Suppressor macrophage (primary cell): ENCODE data around the gene EFCC1.
A peak's percentile ranks its signal among the peaks of the same experiment; 100 is the strongest.

Experiments used
- DNase-seq, 4 experiments: peaks; one replicate each; pipeline ENCODE4 v3.0.0-alpha.2; 2020 to 2022

EFCC1 gene

DNA sequence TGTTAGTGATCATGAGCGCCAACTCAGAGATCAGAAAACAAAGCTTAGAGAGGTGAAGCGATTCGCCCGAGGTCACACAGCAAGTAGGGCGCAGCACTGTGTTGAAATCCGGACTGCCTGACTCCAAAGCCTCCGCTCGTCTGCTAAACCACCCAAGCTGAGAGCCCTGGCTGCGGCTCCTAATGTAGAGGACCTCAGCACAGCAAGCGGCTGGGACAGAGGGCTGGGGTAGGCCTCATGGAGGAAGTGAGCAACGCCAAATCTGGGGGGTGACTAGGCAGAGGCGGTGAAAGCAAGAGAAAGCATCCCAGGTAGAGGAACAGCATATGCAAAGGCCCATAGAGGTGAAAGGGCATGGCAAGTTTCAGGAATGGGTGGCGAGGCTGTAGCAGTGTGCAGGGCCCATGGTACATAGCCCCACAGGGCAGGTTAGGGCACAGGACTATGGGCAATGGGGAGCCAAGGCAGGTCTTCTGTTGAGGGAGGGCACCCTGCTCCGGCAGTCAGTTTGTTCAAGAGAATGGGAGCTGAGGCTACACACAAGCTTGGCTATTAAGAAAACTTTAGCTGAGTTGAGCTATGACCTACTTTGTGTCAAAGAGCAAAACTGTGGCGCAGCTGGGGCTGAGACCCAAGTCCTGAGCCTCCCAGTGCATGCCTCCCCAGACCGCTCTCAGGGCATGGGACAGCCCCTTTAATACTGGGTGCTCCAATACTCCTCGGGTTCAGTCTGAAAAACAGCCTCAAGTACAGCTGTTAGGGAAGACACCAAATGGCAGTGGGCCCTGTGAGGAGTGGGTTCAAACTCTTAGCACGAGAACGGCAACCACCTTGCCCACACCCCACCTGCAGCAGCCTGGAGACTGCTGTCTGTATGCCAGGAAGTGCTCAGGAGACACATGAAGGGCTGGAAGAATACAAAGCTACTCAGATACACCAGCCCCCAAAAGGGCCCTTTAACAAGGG lies 6.2 kb upstream of the EFCC1 start:
- DNase-seq, result no peak

DNA sequence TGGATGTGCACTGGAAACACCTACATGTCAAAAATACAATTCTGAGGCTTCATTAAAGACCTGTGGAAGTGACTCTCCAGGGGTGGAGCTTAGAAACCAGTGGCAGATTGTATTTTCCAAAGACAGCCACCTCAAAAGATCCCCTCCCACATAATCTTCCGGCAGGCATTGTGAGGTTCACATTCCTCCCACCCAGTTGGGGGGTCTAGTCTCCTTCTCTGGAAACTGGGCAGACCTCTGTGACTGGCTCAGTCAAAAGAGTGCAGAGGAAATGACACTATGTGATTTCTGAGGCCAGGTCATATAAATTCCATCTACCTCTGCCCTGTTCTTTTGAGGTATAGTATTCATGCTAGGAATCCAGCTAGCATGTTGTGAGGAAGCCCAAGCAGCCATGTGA lies 5.4 kb upstream of the EFCC1 start:
- DNase-seq, result no peak

DNA sequence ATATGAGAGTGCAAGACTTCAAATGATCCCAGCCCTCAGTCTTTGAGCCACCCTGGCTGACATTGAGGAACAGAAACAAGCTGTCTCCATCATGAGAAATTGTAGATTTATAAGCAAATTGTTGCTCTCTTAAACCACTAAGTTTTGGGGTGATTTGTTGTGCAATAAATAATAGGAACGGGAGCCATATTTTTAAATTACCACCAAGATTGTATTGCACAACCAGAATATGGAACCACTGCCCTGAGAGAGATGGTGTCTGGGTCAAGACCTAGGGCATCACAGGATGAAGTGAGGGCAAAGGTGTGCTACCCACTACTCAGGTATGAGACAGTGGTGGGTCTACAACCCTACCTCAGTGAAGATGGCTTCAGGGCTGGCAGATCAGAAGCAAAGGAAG lies 4.9 kb upstream of the EFCC1 start:
- peak in 3 of 4 experiments; percentile 29 to 46 (median 33) for DNase-seq

DNA sequence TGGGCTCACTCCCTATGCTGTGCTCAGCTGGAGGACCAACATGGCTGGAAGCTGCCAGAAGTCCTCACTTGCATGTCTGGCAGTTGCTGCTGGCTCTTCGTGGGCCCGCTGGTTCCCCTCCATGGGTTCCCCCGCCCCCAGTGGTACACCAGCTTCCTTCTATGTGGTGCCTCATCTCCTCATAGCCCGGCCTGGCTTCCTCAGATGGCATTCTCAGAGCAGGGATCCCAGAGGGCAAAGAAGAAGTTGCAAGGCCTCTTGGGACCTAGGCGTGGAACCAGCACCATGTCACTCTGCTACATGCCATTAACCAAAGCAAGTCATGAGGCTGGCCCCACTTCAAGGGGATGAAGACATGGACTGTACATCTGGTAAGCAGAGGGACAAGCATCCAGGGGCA lies 4.4 kb upstream of the EFCC1 start:
- DNase-seq, result peak; percentile 62 to 76 (median 69)

DNA sequence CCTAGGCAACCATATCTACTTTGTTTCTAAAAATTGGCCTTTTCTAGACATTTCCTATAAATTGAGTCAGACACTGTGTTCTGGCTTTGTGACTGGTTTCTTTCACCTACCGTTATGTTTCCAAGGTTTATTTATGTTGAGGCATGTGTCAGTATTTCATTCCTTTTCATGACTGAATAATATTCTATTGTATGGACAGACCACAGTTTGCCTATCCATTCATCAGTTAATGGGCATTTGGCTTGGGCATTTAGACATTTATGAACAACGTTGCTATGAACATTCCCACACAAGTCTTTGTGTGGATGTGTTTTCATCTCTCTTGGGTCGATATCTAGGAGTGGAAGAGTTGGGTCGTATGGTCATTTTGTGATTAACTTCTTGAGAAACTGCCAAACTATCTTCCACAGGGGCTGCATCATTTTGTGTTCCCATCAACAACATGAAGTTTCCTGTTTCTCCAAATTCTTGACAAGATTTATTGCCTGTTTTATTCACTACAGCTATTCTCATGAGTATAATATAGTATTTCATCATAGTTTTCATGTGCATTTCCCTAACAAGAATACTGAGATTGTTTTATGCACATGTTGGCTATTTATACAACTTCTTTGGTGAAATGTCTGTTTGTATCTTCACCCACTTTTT lies 3.5 kb upstream of the EFCC1 start:
- no peak for DNase-seq

DNA sequence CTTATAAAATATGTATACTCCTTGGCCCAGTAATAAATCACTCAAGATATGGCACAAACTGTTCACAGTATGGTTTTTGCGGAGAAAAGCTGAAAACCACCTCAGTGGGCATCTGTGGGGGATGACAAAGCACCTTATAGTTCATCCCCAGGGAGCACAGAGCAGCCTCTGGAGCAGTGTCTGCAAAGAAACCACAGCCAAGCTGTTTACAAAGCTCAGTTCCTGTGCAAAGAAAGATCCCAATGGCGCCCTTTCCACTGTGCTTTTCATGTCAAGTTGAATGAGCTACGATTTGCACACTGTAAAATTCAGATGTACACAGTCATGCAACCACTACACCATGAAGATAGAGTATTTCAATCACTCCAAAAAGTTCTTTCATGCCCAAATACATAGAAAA lies 2.5 kb upstream of the EFCC1 start:
- no peak for DNase-seq

DNA sequence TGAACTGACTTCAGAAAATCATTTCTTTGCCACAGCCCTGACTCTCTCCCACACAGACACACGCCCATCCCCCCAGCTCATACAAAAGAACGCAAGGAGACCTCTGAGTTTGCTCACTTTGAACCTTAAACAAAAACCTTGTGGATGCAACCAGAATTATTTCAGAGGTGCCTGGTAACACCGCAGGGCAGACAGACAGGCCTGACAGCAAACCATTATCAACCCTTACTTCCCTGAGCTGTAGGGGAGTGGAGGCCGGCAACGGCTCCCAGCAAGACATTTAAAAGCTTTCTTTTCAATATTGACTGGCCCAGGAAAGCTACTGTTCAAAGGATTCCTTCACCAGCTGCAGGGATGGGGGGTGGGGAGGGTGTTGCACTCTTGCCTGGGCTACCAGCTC lies 2.0 kb upstream of the EFCC1 start:
- no peak for DNase-seq

DNA sequence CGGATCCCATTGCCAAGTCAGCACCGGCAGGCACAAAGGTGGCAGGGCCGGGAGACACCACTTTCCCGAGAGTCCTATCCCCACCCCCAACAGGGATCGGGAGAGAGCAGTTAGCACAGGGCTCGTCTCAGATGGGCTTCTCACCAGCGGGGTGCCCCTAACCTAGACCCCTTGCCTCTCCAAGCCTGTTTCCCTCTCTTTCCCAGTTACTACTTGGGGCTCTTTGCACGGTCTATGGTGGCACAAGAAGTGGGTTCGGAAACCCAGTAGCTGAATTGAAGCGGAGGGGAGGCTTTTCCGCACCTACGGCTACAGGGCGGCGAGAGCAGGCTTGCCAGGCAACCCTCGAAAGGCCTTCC lies 383 bp upstream of the EFCC1 start:
- no peak for DNase-seq

DNA sequence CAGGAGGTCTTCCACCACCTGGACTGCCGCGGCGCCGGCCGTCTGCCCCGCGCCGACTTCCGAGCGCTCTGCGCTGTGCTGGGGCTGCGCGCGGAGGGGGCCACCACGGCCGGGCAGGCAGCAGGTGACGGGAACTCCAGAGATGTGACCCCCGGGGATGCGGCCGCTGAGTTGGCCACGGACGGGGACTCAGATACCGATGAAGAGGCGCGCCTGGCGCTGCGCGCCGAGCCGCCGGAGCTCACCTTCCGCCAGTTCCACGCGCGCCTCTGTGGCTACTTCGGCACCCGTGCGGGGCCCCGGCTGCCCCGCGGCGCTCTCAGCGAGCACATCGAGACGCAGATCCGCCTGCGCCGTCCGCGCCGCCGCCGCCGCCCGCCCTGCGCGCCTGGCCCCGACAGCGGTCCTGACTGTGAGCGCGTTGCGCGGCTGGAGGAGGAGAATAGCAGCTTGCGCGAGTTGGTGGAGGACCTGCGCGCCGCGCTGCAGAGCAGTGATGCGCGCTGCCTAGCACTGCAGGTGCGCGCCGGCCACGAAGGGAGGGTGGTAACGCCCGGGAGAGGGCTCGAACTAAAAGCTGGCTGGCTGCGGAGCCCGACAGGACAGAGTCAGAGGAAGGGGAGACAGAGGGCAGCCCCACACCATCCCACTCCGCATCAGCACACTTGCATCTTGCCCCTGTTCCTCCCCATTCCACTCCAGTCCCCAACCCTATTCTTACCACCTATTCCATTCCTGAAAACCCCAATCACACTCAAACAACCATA lies 885 bp downstream of the EFCC1 start:
- peak in 1 of 4 experiments; percentile 40 for DNase-seq

DNA sequence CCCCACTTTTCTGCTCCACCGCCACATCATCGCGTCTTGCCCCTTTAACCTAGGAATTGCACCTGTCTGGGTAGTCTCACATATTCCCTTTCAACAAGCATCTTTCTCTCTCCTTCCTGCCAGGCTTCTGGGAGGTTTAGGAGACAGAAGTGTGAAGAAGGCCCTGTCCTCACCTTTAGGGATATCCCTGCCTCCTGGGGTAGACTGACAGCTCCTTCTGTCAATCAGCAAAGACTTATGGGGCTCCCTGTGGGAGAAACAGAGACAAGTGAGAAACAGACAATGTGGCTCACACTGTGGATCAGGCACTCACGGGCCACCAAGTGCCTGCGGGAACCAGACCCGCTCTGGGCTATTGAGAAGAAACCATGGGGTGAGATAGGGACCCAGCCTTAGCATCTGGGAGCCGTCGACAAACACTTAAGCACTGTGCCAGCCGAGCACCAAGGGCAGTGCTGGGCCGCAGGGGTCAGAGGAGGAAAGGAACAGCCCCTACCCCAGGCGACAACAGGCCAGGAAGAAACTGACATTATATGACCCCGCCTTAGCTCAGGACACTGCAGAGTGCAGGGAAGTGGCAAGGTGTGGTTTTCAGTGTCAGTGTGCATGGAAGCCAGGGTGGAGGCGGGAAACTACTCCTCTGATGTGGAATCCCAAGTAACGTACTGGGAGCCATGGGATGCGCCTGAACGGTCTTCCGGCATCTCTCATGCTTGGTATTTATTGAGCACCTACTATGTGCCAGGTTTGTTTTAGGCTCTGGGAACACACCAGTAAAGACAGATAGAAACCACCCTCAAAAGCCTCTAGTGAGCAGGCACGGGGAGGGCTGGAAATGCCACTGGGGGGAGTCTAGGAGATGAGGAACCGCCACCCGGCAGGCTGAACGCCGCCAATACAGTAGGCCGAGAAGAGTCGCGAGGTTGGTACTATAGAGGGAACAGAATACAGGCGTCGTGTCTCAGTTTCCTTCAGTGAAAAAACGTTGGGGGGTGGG lies 1.8 kb downstream of the EFCC1 start:
- DNase-seq, result no peak

DNA sequence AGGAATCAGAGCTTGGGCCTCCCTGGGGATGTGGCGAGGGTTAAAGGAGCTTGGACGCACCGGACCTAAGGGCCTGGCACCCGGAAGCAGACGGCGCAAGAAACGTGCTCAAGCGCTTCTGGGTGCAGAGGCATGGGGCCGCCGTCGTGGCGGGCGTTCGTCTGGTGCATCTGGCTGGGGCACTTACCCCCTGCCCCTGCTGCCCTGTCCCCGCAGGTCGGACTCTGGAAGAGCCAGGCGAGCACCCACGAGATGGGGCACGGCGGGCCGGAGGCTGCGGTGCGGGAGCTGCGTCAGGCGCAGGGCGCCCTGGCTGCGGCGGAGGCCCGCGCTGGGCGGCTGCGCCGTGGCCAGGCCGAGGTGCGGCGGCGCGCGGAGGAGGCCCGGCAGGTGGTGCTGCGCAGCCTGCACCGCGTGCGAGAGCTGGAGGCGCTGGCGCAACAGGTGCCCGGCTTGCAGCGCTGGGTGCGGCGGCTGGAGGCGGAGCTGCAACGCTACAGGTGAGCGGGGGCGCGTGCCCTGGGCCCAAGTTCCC lies 2.5 kb downstream of the EFCC1 start:
- DNase-seq, result no peak

DNA sequence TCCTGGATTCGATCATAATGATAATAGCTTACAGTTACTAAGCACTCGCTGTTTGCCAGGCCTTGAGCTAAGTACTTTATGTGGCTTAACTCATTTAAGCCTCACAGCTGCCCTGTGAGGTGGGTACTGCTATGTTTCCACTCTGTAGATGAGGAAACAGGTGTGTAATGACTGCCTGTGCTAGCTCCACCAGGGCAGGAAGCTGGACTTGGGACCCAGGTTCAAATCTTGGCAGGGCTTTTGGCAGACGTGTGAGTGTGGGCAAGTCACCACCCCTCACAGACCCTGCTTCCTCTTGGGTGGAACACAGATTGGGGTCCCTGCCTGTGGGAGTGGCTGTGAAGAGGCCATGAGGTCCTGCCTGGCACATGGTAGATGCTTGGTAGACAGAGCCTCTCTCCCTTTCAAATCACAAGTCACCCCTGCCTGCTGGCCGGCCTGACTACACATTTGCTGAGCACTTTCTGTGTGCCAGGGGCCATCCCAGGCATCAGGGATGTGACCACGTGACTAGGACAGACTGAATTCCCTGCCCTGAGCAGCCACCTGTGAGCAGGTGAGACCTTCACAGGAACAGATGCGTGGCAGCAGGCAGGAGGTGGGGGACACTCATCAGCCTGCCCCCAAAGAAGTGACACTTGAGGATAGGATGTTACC lies 3.7 kb downstream of the EFCC1 start:
- no peak for DNase-seq

DNA sequence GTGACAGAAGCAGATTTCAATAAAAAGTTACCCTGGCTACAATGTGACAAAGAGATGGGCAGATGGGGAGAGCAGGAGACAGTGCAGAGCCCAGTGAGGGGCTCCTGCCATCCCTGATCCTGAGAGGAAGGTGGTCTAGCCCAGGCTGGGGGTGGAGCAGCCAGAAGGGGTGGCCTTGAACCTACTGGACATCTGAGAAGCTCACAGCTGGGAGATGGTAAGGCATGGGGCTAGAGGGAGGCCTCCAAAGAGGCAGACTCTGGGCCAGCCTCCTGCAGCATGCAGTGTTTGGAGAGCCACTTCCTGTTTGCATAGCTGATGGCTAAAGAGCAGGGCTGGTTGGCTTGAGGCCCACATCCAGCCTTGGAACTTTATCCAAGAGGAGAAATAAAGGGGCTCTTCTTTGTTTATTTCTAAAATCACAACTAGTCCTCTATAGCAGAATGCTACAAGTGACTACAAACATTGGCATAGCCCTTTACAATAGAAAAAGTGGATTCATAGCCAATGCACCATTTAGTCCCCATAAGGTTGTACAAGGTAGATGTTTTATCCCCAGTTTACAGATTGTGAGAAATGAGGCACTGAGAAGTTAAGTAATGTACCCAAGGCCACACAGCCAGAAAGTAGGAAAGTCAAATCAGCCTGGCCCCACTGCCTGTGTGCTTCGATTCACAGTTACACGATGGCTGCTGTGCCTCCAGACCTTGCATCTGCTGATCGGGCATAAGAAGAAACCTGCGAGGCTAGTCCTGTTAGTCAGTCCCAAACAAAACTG lies 4.6 kb downstream of the EFCC1 start:
- peak in 1 of 4 experiments; percentile 31 for DNase-seq

DNA sequence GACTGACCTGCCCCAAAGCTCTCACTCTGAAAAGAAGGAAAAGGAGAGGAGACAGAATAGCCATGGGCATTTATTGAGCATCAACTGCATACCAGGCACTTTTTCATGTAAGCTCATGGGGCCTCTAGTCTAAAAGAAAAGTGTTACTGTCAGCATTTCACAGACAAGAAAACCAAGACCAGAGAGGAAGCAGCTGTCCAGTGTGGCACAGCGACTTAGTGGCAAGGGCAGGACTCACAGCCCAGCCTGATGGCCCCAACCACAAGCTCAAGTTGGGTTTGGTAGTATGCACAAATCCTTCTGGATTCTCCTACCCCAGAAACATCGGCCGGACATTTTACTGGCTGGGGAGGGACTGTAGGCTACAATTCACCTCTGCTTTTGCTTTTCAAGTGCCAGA lies 5.8 kb downstream of the EFCC1 start:
- no peak for DNase-seq

DNA sequence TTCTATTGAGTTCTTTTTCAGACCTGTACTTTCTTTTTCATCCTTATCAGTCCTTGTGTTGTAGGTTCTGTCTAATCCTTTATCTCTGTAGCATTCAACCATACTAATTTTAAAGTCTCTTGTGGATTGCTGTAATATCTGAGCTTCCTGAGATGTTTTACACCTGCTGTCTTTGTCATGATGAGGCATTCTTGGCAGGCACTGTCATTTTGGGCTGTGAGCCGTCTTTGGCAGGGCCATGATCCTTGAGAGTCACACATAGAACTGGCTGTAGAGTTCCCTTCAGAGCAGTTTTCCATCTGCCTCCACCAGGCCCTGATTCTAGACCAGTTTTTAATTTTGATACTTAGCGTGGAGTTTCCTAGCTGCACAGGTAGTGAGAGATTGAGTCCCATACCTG lies 6.7 kb downstream of the EFCC1 start:
- DNase-seq, result no peak

DNA sequence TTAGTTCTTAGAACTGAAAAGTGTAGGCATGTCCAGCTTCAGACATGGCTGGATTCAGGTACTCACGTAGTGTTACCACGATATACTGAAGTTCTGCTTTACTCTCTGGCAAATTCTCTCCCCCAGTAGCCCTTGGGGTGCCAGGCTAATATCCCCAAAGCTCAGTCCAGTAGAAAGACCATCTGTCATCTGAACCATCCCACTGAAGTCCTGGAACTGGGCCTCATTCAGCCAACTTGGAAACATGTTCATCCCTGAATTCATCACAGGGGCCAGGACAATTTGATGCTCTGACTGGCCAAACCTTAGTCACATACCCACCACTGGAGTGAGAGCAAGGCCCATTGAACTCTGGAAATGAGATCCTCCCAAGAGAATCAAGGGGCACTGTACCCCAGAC lies 8.2 kb downstream of the EFCC1 start:
- no peak for DNase-seq

DNA sequence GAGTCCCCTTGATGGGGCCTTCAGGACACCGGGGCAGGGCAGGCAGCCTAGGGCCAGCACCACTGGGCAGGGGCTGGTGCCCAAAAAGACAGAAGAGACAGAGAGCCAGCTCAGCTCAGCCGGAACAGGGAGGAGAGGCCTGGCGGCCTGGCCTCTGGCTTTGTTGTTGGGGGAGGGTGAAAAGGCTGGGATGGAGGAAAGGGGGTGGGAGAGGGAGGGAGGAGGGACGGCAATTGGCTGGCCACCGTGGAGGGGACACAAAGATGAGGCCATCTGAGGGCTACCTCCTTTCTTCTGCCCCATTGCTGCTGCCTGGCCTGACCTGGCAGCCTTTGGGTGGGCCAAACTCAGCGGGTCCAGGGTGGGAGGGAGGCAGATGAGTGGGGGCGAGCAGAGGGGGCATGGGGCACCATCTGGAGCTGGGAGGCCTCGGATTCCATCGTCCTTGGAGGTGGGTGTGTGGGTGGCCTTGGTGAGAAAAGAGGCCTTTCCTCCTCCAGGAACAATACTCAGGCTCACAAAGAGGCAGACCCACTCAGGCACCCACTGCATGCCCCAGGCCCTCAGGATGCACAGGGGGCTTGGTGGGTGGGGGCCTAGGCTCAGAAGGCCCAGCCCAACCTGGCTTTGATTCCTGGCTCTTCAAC lies 9.3 kb downstream of the EFCC1 start:
- DNase-seq, result no peak

DNA sequence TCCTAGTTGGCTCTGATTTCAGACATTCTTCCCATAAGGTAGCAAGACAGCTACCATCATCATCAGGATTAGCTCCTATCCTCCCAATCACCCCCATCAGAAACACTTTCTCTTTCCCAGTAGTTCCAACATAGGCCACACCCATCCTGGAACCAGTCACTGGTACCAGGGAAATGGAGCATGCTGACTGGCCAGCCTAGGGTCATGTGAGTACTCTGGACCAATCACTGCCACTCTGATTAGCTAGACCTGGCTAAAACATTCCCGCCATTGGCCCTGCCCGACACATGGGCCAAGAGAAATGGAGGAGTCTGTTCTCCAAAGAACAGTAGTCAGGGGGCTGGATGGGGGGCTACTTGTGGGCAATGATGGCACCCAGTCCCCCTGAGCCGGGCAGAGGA lies 12.4 kb downstream of the EFCC1 start:
- DNase-seq, result no peak

DNA sequence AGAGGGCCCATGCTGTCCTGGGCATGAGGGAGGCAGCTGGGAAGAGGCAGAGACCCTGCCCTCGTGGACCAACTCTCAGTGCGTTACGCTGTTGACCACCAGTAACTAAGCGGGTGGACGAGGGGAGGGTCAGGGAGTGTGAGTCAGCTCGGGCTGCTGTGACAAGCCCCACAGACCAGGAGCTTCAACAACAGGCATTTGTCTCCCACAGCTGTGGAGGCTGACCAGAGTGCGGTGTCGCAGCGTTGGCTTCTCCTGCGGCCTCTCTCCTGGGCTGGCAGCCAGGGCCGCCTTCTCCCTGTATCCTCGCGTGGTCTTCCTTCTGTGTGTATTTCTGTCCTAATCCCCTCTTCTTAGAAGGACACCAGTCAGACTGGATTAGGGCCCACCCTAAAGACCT lies 13.0 kb downstream of the EFCC1 start:
- no peak for DNase-seq

DNA sequence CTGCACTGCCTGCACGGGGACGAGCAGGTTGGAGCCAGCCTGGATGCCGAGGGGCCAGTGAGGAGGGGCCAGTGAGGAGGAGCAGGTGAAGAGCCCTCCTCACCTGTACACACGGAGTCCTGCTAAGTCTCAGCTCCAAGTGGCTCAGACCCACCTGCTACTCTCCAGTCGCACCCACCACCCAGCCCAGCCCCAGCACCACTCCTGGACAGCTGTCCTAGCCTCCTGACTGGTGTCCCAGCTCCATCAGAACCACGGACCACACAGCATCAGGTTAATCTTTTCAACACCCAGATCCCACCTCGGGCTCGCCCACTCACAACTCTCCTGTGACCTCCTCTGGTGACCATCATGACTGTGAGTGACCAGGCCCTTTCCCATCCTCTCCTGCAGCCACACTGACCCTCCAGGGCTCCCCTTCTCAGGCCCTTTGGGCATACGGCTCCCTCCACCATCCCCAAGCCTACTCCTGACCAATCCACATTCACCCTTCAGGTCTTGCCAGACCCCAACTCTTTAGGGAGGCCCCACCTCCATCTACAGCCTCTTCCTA lies 13.8 kb downstream of the EFCC1 start:
- no peak for DNase-seq
